CD4-positive, alpha-beta T cell treated with Interleukin-2 at 100 ng/mL for 4 hours (primary cell): ENCODE measurements around the gene SLC6A6.
"Not testable (repeated sequence)": the region's sequence is repeated elsewhere in the genome, so short reads cannot be mapped to it uniquely, and the experiment has no call there.

Experiments
- DNase-seq: peaks from one replicate; pipeline ENCODE4 v3.0.0-alpha.2; 2020; ENCODE audit warnings: low spot score

SLC6A6 gene

DNA sequence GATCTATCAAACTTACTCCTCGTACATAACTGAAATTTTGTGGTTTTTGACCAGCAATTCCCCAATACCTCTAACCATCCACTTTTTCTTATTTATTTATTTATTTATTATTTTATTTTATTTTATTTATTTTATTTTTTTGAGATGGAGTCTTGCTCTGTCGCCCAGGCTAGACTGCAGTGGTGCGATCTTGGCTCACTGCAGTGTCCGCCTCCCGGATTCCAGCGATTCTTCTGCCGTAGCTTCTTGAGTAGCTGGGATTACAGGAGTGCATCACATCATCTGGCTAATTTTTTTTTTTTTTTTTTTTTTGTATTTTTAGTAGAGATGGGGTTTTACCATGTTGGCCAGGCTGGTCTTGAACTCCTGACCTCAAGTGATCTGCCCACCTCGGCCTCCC lies 35.3 kb downstream of the SLC6A6 start:
- DNase-seq, result not testable (repeated sequence)

DNA sequence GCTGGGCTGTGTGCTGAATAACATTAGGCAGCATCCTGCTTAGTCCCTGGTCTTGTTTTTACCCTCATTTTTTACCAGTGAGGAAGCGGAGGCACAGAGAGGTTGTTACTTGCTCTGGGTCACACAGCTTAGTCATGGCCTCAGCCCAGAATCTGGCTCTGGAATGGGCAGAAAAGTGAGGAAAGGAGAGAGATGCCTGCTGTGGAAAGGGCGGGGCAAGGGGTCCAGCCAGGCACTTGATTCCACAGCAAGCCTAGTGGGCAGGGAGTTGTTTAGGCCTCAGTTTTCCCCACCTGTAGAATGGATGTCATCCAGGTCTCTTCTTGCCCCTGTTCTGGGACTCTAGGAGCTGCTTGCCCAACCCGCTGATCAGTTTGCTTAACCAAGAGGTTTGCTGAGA lies 35.9 kb downstream of the SLC6A6 start:
- DNase-seq, result no peak

DNA sequence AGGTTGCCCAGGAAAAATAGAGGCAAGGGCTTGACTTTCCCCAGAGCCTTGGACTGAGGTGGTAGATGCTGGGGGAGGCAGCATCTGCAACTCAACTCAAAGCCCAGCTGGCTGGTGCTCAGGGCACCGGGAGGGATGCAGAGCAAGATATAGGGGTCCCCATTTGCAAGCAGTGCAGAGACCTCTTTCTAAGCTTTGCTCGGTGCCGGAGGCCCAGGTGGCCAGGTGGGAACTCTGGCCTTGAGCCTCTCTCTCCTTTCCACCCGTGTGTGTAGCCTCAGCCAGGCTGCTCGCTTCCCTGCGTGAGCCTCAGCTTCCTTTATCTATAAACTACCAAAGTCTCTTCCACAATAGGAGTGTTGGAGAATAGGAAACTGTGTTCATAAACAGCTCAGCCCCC lies 36.5 kb downstream of the SLC6A6 start:
- no peak for DNase-seq

DNA sequence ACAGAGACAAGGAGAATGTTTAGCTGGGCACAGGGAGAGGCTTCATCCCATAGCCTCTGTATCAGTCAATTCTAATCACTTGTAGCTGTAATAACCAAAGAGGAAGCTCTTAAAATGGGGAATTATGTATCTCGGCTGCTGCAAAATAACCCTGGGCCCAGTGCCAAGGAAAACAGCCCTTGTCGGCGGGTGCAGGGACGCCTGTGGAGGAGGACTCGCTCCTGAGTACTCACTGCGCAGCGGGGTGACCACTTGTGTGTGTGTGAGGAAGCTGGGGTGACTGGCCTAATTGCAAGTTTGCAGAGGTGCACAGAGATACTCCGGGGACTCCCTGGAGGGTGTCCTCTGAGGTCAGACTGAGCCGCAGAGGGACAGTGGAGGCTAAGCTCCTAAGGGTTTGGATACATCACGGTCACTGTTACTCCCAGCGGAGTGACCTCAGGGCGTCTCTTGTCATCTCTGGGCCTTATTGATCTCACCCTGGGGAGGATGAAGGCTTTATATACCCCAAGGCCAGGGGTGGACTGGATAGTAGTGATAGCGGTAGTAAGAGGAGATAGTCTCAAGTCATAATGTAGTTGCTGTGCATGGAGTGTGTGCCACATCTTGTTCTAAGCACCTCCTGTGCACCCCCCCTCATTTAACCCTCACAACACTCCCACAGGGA lies 37.2 kb downstream of the SLC6A6 start:
- no peak for DNase-seq

DNA sequence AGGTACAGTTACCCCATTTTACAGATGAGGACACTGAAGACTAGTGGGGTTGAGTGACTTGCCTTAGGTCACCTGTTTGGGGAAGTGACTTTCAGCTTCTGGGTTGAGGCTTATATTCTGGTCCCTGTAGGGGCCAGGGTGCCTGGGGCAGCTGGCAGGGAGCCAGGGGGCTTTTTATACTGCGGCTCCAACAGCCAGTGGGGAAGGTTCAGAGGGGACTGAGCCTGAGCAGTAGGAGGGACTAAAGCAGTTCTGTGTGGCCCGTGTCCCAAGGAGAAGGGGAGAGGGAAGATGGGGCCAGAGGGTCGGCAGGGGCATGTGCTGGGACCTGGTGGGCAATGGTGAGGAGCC lies 37.7 kb downstream of the SLC6A6 start:
- DNase-seq, result no peak

DNA sequence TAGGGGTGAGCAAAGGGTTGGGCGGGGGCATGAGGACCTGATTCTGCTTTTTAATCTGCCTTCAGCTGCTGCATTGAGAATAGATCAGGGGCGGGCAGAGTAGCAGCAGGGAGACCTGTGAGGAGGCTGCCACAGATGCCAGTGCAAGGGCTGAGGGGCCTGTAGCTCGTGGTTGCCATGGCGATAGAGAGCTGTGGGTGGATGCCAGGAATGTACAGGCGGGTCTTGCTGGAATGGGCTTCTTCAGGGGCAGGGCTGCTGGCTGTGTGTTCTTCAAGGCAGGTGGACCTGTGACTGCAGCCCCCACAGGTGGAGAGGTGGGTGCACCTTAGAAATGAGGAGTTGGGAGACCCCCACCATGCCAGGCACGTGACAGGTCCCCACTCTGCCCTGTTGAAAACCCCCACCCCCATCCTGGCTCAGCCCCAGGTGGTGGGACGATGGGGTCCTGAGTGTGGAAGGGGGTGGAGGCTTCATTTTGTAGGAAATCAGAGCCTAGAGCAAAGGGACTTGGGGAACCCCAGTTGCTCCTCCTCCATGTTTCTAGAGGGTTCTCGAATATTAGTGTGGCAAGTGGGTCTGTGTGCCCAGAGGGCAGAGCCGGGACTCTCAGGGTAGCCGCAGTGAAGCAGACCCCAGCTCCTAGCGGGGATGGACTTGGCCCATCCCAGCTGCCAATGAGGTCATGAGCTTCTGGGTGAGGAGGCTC lies 38.3 kb downstream of the SLC6A6 start:
- DNase-seq, result no peak

DNA sequence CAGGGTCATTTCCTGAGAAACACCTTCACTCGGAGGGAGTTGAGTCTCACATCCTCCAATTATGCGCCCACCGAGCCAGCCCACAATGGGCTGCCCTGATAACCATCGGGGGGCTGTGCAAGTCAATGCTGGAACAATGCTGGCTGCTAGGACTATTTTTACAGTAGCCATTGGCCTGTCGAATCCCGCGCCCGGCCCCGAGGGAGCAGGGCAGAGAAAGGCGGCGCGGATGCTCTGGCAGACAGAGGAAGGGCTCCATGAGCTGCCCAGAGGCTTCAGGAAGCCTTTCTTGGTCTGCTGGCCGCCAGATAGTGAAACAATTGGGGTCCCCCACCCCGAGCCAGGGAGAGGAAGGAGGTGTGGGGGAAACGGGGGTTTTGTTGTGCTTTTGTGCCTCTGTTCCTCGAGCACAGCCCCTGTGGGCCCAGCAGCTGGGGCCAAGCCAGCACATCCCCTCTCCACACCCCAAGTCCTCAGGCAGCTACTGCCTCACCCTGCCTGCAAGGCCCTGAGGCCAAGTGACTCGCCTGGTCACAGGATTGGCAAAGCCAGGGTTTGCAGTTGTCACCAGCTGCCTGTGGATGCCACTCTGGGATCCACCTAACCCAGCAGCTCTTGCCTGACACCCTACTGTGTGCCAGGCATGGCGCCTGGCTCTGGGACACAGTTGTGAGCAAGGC lies 39.0 kb downstream of the SLC6A6 start:
- DNase-seq, result no peak

DNA sequence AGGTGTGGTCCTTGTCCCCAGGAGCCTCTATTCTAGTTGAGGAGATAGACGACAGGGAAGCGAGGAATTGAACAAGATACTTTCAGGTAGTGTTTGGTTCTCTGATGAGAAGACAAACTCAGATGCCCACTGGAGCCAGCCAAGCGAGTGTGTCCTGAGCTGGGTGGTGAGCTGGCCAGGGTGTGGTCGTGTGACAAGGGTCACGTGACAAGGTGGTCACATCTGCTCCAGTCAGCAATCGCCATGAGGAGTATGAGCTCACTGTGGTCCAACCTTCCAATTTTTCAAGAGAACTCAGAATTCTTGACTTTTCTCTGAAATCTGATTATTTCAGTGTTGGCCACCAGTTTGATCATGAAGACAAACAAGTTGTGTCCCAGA lies 39.5 kb downstream of the SLC6A6 start:
- DNase-seq, result no peak

DNA sequence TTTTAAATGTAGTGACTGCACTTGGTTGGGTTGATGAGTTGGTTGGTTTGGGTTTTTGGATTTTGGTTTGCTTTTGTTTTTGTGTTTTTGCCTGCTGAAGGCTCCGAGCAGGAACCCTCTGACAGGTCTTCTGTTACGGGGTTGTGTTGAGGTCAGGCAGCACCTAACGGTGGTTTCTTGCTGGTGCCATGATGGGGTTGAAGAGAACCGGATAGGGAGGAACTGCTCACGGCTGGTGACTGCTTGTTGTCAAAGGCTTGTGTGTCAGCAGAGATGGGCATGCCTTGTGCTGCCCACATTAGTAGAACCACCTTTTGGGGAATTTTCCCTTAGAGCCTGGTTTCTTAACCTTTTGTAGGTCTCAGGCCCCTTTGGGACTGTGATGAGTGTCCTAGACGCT lies 42.0 kb downstream of the SLC6A6 start:
- DNase-seq, result no peak

DNA sequence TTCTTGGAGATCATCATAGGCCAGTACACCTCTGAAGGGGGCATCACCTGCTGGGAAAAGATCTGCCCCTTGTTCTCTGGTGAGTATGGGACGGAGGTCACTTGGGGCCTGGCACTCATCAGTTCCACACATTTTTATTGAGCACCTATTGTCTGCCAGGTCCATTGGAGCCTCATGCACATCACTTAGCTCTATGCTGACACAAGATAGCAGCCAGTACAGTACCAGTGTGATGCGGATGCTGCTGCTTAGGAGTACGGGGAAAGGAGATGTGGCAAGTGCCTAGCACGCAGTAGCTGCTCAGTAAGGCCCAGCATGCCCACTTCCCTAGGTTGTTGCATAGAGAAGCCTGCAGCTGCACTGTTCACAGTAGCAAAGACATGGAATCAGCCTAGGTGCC lies 43.4 kb downstream of the SLC6A6 start:
- no peak for DNase-seq

DNA sequence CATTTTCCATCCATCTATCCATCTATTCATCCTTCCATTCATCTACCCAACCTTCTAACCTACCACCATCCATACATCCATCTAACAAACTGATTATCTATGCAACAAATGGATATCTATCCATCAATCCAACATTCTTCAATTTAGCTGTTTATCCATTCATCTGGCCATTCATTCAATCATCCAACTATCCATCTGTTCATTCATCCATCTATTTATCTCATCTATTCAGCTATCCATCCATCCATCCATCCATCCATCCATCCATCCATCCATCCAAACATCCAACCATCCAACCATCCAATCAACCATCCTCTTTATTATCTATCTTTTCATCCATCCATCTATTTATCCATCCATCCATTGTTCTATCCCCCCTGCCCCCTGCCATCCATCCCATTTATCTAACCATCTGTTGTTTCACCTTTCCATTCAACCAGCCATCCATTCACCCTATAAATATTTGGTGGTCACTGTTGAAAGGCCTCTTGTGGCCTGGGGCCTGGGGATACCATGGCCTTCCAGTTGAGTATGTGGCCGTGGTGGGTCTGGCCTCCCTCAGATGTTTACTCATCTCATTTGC lies 44.7 kb downstream of the SLC6A6 start:
- DNase-seq, result no peak

DNA sequence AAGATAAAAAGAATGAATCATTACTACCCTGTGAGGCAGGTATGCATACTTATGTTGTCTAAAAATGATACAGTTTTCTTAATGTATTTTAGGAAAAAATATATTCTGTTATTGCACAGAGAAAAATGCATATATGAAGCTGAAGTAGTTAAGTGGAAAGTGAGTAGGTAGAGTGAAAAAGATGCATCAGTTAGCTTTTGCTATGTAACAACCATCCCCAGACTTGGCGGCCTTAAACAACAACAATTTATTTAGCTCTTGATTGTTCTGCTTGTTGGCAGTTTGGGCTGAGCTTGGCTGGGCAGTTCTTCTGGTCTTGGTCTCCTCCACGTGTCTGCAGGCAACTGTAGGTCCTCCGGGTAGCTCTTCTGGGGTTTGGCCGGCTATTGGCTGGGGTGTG lies 45.7 kb downstream of the SLC6A6 start:
- no peak for DNase-seq

DNA sequence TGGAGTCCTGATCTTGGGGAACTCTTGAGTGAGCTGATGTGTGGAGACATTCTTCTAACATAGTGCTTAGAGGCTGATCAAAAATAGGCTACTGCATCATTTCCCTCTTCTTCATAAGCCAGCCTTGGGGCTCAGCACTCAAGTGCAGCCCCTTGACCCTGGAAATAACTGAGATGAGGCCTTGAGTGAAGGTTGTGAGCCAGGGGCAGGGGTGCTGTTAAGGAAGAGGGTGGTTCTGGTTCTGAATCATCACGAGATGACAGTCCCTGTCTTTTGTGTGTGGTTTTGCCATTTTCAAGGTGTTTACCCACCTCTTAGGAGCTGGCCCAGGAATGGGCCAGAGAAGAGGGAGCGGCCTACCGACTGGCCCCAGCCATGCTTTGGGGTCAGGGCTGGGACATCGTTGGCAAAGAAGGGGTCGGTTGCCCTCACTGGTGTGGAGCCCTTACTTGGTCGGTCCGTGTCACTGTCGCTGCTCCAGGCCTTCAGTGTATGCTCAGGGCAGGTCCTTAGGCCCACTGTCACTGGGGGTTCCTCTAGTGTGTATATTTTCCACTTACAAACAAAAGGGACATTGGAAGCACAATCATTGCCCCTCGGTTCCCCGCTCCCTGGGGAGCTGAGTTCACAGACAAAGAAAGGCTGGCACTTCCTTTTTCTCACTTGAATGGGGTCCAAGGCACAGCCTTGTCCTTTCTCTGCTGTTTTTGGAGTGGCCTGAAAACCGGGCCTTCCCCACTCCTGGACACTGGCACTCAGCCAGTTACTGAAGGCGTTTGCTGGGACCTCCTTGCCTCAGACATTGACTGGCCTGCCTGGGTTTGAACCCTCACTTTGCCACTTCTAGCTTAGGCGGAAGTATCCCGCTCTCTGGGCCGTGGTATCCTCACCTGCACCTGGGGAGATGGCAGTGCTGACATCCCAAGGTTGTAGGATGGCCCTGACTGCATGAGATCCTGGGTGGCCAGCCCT lies 46.6 kb downstream of the SLC6A6 start:
- DNase-seq, result no peak

DNA sequence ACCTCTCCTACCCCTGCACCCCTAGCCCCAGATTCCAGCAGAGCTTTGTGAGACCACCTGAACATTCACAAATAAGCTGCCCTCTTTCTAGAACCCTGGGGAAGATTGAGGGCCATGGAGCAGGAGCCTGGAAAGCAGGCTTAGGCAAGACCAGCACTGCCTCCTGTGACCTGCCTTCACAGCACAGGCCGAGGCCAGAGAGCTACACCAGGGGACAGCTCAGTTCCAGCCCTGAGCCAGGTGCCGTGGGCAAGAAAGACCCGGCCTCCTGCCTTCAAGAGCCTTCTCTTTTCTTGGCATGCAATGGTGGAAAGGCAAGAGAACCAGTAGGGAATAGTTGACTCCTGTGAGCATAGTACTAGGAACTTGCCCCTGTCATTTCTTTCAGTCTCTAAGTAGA lies 48.1 kb downstream of the SLC6A6 start:
- DNase-seq, result no peak

DNA sequence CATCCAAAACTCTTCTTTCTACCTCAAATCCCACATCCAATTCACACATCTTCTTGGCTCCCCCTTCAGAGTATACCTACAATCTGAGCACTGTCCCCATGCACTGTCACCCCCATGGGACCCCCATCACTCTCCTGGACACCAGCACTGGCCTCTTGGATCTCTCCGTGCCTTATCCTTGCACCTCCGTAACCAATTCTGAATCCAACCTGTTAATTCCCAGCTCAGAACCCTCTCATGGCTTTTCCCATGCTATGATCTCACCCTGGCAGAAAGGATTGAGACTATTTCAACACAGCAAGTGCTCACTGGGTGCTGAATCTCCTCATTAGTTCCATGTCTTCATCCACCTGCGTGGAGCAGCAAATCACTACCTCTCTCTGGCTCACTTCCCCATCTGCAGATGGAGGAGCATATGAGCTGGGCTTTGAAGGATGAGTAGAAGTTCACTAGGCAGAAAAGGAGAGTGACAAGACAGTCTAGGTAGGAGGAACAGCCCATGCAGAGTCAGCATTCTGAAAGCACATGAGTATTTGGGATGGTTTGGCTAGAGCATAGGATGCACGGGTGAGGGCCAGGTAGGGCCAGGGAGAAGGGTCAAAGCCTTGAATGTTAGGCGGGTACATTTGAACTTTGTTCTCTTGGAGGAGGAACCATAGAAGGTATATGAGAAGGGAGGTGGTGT lies 48.7 kb downstream of the SLC6A6 start:
- no peak for DNase-seq

DNA sequence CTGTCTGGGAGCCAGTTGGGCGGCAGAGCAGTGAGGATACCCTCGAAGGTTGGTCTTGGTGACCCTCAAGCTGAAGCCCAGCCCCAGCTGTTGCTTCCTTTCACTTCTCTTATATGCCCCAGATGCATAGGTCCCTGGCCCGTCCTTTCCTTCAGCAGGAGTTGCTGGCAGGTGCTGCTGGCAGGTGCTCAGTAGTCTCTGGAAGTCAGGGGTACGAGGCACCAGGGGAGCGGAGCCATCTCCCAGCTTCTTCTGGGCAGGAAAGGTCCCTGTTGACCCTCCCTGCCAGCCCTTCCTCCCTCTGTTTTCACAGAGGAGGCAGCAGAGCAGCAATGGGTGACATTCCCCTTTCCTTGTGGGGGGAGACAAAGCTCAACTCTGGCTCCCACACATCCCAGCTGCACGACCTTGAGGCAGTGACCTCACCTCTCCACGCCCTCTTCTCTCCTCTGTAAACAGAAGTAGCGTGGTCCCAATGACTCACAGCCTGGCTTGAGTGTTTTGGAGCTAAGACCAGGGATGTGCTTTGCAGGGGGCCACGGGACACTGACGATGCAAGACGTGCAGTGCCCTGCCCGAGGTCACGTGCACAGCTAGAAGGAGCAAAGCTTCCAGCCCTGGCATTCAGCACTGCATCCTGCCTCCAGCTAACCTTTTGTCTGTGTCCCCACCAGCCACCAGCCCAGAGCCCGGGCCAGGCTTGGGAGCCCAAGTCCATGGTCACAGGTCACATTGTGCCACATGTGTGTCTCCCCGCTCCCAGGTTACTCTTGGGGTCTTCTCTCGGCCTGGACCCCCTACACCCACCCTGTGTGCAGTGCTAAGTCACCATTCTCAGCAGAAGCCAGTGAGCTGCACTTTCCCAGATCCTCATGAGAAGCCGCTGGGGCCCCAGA lies 49.7 kb downstream of the SLC6A6 start:
- DNase-seq, result no peak

DNA sequence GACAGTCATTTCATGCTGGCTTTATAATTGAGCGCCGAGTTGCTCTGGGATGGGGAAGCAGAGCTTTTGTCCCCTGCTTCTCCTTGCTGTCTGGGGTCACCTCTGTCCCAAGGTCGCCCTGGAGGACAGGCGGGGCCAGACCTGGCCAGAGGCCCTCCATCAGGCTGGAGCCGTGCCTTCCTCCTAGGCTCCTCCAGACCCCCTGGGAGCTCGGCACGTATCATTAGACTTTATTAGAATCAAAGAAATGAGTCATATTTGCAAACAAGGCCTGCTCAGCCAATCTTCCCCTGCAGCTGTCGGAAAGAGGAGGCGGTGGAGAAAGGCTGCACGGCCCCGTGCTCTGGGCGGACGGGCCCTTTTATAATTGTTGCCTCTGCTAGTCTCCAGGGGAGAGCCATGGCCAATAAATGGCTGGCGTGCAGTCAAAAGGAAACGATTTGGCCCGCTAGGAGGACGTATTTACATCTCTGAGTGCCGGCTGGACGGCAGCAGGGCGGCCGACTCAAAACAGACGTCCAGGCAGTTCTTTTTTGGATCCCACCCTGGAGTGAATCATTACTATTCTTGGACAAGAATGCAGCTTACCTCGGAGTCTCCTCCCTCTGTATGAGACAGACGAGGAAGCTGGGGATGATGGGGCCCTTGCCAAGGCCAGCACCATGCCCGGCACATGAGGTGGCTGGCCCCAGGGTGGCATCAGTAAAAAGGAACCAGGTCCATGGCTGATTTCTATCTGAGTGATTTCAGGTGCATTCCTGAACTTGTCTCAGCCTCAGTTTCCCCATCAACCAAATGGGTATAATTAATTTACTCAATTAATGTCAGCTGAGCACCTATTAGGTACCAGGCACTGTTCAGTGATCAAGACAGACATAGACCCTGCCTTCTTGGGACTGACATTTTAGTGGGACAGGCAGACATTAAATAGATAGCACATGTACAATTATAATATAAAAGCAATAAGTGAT lies 50.6 kb downstream of the SLC6A6 start:
- DNase-seq, result no peak

DNA sequence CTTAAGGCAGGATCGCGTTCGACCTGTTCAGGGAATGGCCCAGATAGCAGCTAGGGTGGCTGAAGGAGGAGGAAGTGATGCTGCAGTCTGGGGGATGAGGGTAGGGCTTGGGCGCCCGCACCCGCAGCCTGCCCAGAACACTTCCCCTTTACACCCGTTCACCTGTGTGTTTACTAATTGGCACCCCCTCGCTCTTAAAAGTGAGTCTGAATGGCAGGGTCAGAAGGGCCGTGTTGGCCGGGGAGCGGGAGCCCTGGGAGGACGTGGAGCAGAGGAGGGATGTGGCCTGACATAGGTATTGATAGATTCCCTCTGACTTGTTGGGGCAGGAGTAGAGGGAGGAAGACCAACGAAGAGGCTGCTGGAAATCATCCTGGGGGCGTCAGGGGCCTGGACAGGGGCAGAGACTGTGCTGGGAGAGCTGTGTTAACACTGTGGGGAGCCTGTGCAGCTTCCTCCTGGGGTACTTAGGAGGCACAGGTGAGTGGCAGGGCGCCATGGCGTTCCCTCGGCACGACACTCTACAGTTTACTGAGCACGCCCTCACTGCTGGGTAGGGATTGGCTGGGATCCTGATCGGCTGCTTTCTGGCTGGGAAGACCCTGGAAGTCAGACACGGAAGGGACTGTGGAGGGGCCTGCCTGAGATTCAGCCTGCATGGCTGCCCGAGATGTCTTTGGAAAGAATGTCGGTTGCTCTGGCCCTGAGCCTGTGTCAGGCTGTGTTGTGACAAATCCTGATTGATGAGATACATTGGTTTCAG lies 51.7 kb downstream of the SLC6A6 start:
- DNase-seq, result no peak
